AG09309 (cell line): ENCODE measurements around the gene KCNQ2.

Source experiments
- DNase-seq: peaks from one replicate; pipeline ENCODE4 v3.0.0-alpha.2; 2010; ENCODE audit warnings: low read depth
- H3K4me3 ChIP-seq: 2 replicates; pipeline ENCODE4 v1.5.1; 2011; ENCODE audit warnings: mild to moderate bottlenecking, low read depth, low read length, moderate library complexity; ENCODE audit not compliant: control insufficient read depth
- TF ChIP-seq, protein P1 (sequence below): IDR thresholded peaks from 2 replicates; pipeline ENCODE4 v1.5.1; 2011; ENCODE audit warnings: mild to moderate bottlenecking, low read depth, low read length, inconsistent platforms; ENCODE audit not compliant: insufficient read depth, control insufficient read depth; ENCODE audit errors: missing control alignments

KCNQ2 gene

DNA sequence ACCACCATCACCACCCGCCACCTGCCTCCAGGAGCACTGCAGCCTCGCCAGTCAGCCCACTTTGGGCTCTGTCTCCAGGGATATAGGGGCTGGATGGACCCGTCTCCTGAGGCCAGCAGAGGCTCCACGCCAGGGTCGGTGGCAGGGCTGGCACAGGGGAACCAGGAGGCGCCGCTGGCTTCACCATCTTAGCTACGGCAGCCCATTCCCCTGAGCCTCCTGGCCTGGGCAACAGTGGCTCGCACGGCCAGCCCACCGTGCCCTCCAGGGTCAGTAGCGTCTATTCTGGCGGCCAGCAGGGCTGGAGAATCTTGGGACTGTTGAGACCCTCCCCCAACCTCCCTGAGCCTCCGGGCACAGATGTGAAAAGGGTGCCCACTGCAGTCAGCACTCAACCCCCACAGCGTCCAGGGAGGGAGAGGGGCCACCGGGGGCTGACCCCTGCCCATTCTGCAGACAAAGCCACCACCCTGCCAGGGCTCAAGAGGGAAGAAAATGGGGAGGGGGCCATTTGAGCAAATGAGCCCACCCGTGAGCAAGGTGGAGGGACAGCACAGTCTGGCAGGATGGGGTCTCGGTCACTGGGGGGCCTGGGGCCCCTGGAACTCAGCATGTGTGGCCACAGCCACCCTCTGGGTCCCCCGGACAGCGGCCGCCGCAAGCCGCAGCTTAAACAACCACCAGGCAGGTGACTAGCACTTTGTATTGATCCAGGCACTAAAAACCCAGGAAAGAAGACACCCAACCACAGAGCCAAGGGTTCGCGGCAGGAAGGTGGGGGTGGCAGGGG, 28.7 kb downstream of the KCNQ2 start:
- TF ChIP-seq, protein P1, sequence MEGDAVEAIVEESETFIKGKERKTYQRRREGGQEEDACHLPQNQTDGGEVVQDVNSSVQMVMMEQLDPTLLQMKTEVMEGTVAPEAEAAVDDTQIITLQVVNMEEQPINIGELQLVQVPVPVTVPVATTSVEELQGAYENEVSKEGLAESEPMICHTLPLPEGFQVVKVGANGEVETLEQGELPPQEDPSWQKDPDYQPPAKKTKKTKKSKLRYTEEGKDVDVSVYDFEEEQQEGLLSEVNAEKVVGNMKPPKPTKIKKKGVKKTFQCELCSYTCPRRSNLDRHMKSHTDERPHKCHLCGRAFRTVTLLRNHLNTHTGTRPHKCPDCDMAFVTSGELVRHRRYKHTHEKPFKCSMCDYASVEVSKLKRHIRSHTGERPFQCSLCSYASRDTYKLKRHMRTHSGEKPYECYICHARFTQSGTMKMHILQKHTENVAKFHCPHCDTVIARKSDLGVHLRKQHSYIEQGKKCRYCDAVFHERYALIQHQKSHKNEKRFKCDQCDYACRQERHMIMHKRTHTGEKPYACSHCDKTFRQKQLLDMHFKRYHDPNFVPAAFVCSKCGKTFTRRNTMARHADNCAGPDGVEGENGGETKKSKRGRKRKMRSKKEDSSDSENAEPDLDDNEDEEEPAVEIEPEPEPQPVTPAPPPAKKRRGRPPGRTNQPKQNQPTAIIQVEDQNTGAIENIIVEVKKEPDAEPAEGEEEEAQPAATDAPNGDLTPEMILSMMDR, result no peak
- DNase-seq, result no peak
- H3K4me3 ChIP-seq, result no peak overlapping the region

DNA sequence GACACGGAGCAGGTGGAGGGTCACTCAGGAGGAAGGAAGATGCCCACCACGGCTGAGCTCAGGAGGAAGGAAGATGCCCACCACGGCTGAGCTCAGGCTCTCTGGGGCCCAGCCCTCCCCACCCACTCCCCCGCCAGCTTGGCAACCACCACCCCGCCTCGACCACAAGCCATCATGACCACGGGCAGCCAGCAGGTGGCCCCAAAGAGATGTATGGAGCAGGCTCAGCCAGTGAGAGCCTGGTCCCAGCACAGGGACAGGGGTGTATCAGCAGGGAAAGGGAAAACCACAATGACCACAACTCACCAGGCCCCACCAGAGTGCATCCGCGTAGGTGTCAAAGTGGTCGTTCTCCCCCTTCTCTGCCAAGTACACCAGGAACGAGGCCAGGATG, 30.4 kb downstream of the KCNQ2 start:
- DNase-seq, result no peak
- H3K4me3 ChIP-seq, result no peak overlapping the region
- TF ChIP-seq, protein P1, result peak; percentile 60

- no peak overlapping the region for H3K4me3 ChIP-seq
- DNase-seq, result no peak
- TF ChIP-seq, protein P1, result no peak
These were observed 31.0 kb downstream of the KCNQ2 start for GRCh38 chr20:63441136-63442099.

DNA sequence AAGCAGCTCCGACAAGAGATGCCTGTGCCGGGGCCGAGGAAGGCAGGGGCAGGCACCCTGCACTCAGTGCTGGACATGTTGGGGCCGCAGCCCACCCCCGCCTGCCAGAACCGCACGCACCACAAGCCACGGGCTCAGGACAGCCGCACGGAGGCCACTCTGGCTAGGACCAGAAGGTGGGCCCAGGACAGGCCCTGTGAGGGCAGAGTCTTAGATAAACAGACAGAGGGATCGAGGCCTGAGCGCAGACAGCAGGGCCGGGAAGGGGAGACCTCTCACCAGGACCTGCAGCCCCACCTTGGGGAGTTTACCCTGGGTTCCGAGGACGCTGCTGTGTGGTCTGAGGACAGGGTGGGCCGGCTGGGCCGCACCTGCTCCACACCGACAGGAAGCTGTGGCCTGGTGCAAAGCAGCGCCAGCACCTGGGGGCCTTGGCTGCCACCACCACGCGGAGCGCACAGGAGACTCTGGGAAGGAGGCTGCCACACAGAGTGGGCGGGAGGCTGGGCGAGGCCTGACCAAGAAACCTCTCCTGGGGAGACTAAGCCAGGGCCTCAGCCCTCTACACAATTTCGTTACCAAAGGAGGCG, 32.0 kb downstream of the KCNQ2 start:
- DNase-seq, result no peak
- H3K4me3 ChIP-seq, result no peak overlapping the region
- TF ChIP-seq, protein P1, result no peak

- TF ChIP-seq, protein P1, result no peak
- DNase-seq, result no peak
- no peak overlapping the region for H3K4me3 ChIP-seq
These were observed 32.6 kb downstream of the KCNQ2 start for GRCh38 chr20:63439866-63440265.

DNA sequence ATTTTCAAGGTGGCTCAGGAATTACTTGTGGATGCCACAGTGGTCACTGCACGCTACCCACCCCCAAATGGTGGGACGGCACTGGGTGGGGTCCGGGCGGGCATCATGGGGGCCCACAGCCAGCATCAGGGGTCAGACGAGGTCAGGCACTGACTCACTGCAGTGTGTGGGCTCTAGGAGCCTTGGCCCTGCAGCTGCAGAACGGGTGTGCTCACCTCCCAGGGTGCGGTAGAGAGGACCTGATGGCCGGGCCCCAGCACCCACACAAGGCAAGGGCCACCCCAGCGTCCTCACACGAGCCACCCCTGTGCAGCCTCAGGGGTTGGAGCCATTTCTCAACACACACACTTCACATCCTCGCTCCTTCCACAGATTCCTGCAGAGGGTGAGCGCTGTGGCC, 34.3 kb downstream of the KCNQ2 start:
- TF ChIP-seq, protein P1, result no peak

More for the DNA sequence above, 34.3 kb downstream of the KCNQ2 start:
- no peak for DNase-seq
- no peak overlapping the region for H3K4me3 ChIP-seq
